Liver (tissue), 9 donors: Measurements from ENCODE around the gene BRIX1. TPM values are rescaled to one million over a fixed set of nuclear protein-coding genes. Genes with fewer than 3 reads are reported as not detected.

ENCODE experiments used
- DNase-seq: peaks from one replicate; pipeline ENCODE4 v3.0.0-alpha.2; 2017; ENCODE audit warnings: low spot score
- H3K27ac ChIP-seq, 2 donors: one replicate each; pipeline ENCODE4 v1.7.0; 2013; ENCODE audit warnings: inconsistent platforms in 2 of 2, low read length in 2 of 2, control low read depth in 1 of 2, low read depth in 1 of 2, mild to moderate bottlenecking in 1 of 2
- H3K27me3 ChIP-seq, 4 donors: one replicate each; pipeline versions ENCODE4 v1.6.1 to v1.7.0; 2013; ENCODE audit warnings: low read length in 3 of 4, inconsistent platforms in 1 of 4, mild to moderate bottlenecking in 1 of 4, moderate library complexity in 1 of 4; ENCODE audit not compliant: control insufficient read depth in 4 of 4, insufficient read depth in 4 of 4
- H3K36me3 ChIP-seq, 4 donors: one replicate each; pipeline versions ENCODE4 v1.6.1 to v1.7.0; 2013; ENCODE audit warnings: low read length in 3 of 4, mild to moderate bottlenecking in 3 of 4, low read depth in 1 of 4, moderate library complexity in 1 of 4; ENCODE audit not compliant: control insufficient read depth in 4 of 4, insufficient read depth in 3 of 4
- H3K4me1 ChIP-seq, 4 donors: one replicate each; pipeline versions ENCODE4 v1.6.1 to v1.7.0; 2013; ENCODE audit warnings: low read length in 3 of 4, mild to moderate bottlenecking in 3 of 4, moderate library complexity in 1 of 4; ENCODE audit not compliant: control insufficient read depth in 4 of 4, insufficient read depth in 4 of 4
- H3K4me3 ChIP-seq, 3 donors: one replicate each; pipeline versions ENCODE4 v1.6.1 to v1.7.0; 2013; ENCODE audit warnings: low read length in 3 of 3, control low read depth in 1 of 3, low read depth in 1 of 3, mild to moderate bottlenecking in 1 of 3
- H3K9ac ChIP-seq, 2 donors: one replicate each; pipeline ENCODE4 v1.7.0; 2013; ENCODE audit warnings: low read length in 2 of 2, mild to moderate bottlenecking in 2 of 2, moderate library complexity in 2 of 2, control low read depth in 1 of 2, low read depth in 1 of 2
- H3K9me3 ChIP-seq, 4 donors: one replicate each; pipeline versions ENCODE4 v1.6.1 to v1.7.0; 2013; ENCODE audit warnings: low read length in 3 of 4; ENCODE audit not compliant: control insufficient read depth in 4 of 4
- FOXA1 ChIP-seq: IDR thresholded peaks from 2 replicates; pipeline ENCODE4 v1.6.1; 2016; ENCODE audit warnings: antibody characterized with exemption
- GABPA ChIP-seq, 2 donors: IDR thresholded peaks in 1 of 2; conservative IDR thresholded peaks in 1 of 2; 2 replicates each; pipeline ENCODE4 v1.6.1; 2016; ENCODE audit warnings: antibody characterized with exemption in 2 of 2, mild to moderate bottlenecking in 1 of 2, moderate library complexity in 1 of 2
- HNF4A ChIP-seq, 2 donors: conservative IDR thresholded peaks; 2 replicates each; pipeline ENCODE4 v1.6.1; 2016; ENCODE audit warnings: antibody characterized with exemption in 2 of 2, mild to moderate bottlenecking in 2 of 2
- NR2F2 ChIP-seq: IDR thresholded peaks from 2 replicates; pipeline ENCODE4 v1.6.1; 2016; ENCODE audit warnings: antibody characterized with exemption
- RAD21 ChIP-seq, 2 donors: IDR thresholded peaks; 2 replicates each; pipeline ENCODE4 v1.6.1; 2016; ENCODE audit warnings: antibody characterized with exemption in 2 of 2, mild to moderate bottlenecking in 2 of 2
- RXRA ChIP-seq, 2 donors: IDR thresholded peaks; 2 replicates each; pipeline ENCODE4 v1.6.1; 2017 to 2018; ENCODE audit warnings: antibody characterized with exemption in 2 of 2, mild to moderate bottlenecking in 1 of 2
- WGBS: extraction: QIAGEN DNeasy Blood & Tissue Kit; methylation state at CpG from one replicate; pipeline ENCODE4 v1.1.7; 2013; 5-methylcytosine and 5-hydroxymethylcytosine counted together
- polyA plus RNA-seq, 2 donors: library from polyadenylated mRNA; stranded (reverse) in 1 of 2; unstranded in 1 of 2; fragments of 200-250 nt in 1 of 2; fragments of >200 nt in 1 of 2; fragmentation: Nextera tagmentation in 1 of 2; extraction: Ambion mirVana in 1 of 2; gene quantifications; one replicate each; pipeline versions ENCODE4 v1.2.1 to v1.2.3, GENCODE V29; 2013 to 2015
- total RNA-seq, 2 donors: library from RNA; depleted of rRNA; stranded (reverse); fragments of >200 nt; gene quantifications; one replicate each; pipeline ENCODE4 v1.2.3, GENCODE V29; 2014
- TF ChIP-seq, protein P1 (sequence below): fragments of 150-350 bp; IDR thresholded peaks from 2 replicates; pipeline ENCODE4 v1.5.1; 2017; ENCODE audit warnings: improper control_type of control experiment, low read depth, low read length; ENCODE audit not compliant: missing input control
- TF ChIP-seq, protein P2 (sequence below): IDR thresholded peaks from 2 replicates; pipeline ENCODE4 v1.6.1; 2016; ENCODE audit warnings: antibody characterized with exemption
- donor health status: healthy.
- donor health status: healthy.
- donor health status: healthy.
- donor health status: healthy.
- donor health status: healthy.

The BRIX1 gene
- total and polyA plus RNA-seq, 4 donors, result 6.7 to 15.7 (median 10.5) TPM

DNA sequence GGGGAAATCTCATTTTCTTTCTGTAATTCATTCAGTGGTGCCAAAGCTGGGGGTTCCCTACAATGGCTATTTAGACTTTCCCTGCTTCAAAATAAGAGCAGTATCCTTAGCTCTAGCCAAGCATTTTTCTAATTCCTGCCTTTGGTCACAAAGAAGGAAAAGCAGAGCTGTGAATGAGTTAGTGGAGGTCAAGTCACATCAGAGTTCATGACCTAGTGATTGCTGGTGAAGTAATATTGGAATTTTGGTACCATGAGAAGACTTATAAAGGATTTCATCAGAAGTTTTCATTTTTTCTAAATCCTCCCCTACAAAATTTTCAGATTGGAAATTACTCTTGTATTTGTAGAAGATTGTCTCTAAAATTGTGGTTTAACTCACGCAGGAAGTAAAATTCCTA lies 41.8 kb downstream of the BRIX1 start:
- Histone ChIP-seq H3K4me1 (peaks cover 0 to 13% (median 10%) of the 10 kb centered on the region in 4 donors), H3K27ac (no peak overlapping the region), H3K27me3 (no peaks in the 10 kb centered on the region), H3K4me3 (no peak overlapping the region), H3K9me3 (no peaks in the 10 kb centered on the region), H3K9ac (no peak overlapping the region), H3K36me3 (peaks cover 2 to 13% (median 6%) of the 10 kb centered on the region in 4 donors)
- 93% methylated on average over 1 of the region's 1 CpG for WGBS
- TF ChIP-seq GABPA (IDR thresholded peaks at IDR 0.05 in 1 of 2, conservative IDR thresholded peaks at IDR 0.05 in 1 of 2) (no peak), RXRA (IDR thresholded peaks at IDR 0.05) (peak; percentile 65 to 73), HNF4A (conservative IDR thresholded peaks at IDR 0.05) (peak; percentile 31 to 43), NR2F2 (peak; percentile 71)
- DNase-seq, result no peak

DNA sequence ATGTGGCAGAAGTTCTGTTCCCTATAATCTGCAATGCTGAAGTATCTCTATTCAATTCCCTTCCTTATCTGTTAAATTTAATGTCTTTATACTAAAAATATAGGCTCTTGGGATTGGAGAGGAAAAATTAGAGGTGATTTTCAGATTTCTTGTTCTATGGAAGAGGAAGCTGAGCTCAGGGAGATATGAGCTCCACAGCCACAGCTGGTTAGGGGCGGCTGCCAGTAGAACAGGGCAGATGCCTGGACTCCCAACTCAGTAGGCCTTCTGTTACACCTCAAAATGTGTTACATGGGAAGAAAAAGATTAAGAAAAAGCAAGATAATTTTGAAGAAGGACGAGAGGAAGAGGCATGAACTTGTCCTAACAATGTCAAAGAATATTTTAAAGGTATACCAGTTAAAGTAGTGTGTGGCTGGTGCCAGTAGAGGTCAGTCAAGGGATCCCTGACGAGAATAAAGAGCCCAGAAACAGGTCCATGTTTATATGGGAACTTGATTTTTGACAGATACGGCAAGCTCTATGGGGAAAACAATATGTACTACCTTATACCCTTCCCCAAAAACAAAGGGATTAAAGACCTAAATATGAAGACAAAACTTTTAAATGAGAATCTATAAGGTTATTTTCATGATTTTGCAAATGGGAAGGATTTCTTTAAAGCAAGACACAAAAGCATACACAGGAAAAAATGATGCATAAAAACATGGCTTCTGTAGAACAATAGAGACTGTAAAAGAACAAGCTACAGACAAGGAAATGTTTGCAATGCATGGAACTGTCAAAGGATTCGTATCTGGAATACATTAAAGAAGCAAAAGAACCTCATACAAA lies 42.6 kb downstream of the BRIX1 start:
- peaks cover 2 to 11% (median 6%) of the 10 kb centered on the region in 4 donors for H3K36me3 ChIP-seq
- TF ChIP-seq RAD21 (IDR thresholded peaks at IDR 0.05), result peak; percentile 77 to 81
- TF ChIP-seq, protein P1, sequence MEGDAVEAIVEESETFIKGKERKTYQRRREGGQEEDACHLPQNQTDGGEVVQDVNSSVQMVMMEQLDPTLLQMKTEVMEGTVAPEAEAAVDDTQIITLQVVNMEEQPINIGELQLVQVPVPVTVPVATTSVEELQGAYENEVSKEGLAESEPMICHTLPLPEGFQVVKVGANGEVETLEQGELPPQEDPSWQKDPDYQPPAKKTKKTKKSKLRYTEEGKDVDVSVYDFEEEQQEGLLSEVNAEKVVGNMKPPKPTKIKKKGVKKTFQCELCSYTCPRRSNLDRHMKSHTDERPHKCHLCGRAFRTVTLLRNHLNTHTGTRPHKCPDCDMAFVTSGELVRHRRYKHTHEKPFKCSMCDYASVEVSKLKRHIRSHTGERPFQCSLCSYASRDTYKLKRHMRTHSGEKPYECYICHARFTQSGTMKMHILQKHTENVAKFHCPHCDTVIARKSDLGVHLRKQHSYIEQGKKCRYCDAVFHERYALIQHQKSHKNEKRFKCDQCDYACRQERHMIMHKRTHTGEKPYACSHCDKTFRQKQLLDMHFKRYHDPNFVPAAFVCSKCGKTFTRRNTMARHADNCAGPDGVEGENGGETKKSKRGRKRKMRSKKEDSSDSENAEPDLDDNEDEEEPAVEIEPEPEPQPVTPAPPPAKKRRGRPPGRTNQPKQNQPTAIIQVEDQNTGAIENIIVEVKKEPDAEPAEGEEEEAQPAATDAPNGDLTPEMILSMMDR, result peak; percentile 56
- TF ChIP-seq, protein P2, sequence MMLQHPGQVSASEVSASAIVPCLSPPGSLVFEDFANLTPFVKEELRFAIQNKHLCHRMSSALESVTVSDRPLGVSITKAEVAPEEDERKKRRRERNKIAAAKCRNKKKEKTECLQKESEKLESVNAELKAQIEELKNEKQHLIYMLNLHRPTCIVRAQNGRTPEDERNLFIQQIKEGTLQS, result no peak
- H3K27ac ChIP-seq, result no peak overlapping the region
- DNase-seq, result no peak
- 48% methylated on average over 5 of the region's 5 CpGs for WGBS
- H3K4me3 ChIP-seq, result no peak overlapping the region
- peaks cover 0 to 13% (median 11%) of the 10 kb centered on the region in 4 donors for H3K4me1 ChIP-seq
- H3K27me3 ChIP-seq, result no peaks in the 10 kb centered on the region
- no peak overlapping the region for H3K9ac ChIP-seq
- H3K9me3 ChIP-seq, result no peaks in the 10 kb centered on the region

- no peak for DNase-seq
- no peak for TF ChIP-seq FOXA1
- TF ChIP-seq, protein P1, result no peak
- Histone ChIP-seq H3K4me1 (peaks cover 0 to 13% (median 11%) of the 10 kb centered on the region in 4 donors), H3K36me3 (peaks cover 0 to 6% (median 3%) of the 10 kb centered on the region in 4 donors), H3K9me3 (no peaks in the 10 kb centered on the region), H3K9ac (no peak overlapping the region), H3K27ac (no peak overlapping the region), H3K4me3 (no peak overlapping the region), H3K27me3 (no peaks in the 10 kb centered on the region)
- WGBS, result 86% methylated on average over 1 of the region's 1 CpG
These were observed 43.8 kb downstream of the BRIX1 start for GRCh38 chr5:34959323-34959722.
